ENCODE measurements around the gene HDAC4. TPM values are rescaled to one million over a fixed set of nuclear protein-coding genes. Genes with fewer than 3 reads are reported as not detected.

The HDAC4 gene
- total RNA-seq, 2 donors from 2014 or later = 9.3 to 139 TPM

DNA sequence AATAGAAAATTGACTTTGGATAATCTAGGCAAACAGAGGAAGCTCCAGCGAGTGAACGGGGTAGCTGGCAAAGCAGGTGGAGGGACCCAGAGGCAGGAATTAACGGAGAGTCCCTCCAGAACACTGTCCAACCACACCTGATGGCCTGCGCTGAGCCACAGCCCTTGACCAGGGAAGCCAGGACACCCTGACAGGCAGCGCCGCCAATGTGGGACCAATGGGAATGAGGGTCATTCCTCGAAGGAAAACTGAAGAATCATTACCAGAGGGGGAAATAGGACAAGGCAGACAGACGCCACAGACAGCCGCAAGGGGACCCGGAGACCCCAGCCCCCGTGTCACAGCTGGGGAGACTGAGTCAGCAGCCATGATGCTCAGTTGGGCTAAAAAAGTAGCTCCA is 40.8 kb downstream of the HDAC4 start:
- DNase-seq (no peak), ATAC-seq (no peak)
- TF ChIP-seq, protein P1, sequence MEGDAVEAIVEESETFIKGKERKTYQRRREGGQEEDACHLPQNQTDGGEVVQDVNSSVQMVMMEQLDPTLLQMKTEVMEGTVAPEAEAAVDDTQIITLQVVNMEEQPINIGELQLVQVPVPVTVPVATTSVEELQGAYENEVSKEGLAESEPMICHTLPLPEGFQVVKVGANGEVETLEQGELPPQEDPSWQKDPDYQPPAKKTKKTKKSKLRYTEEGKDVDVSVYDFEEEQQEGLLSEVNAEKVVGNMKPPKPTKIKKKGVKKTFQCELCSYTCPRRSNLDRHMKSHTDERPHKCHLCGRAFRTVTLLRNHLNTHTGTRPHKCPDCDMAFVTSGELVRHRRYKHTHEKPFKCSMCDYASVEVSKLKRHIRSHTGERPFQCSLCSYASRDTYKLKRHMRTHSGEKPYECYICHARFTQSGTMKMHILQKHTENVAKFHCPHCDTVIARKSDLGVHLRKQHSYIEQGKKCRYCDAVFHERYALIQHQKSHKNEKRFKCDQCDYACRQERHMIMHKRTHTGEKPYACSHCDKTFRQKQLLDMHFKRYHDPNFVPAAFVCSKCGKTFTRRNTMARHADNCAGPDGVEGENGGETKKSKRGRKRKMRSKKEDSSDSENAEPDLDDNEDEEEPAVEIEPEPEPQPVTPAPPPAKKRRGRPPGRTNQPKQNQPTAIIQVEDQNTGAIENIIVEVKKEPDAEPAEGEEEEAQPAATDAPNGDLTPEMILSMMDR (IDR thresholded peaks at IDR 0.05) = no peak
- TF ChIP-seq POLR2A (IDR thresholded peaks at IDR 0.05) = no peak
- Histone ChIP-seq H3K4me1 (peaks cover 8% of the 10 kb centered on the region), H3K27ac (no peak overlapping the region), H3K9me3 (no peaks in the 10 kb centered on the region), H3K4me3 (no peak overlapping the region), H3K36me3 (replicated peaks in 1 of 2; ENCODE audit: insufficient read depth in 1 of 2, low read depth in 2 of 2) (no peaks in the 10 kb centered on the region), H3K27me3 (no peaks in the 10 kb centered on the region)
- WGBS, 2 donors = 85 to 96% methylated on average over 10 to 11 of the region's 11 CpGs
- intact Hi-C loops (cut with DNase I) = no loop called here

DNA sequence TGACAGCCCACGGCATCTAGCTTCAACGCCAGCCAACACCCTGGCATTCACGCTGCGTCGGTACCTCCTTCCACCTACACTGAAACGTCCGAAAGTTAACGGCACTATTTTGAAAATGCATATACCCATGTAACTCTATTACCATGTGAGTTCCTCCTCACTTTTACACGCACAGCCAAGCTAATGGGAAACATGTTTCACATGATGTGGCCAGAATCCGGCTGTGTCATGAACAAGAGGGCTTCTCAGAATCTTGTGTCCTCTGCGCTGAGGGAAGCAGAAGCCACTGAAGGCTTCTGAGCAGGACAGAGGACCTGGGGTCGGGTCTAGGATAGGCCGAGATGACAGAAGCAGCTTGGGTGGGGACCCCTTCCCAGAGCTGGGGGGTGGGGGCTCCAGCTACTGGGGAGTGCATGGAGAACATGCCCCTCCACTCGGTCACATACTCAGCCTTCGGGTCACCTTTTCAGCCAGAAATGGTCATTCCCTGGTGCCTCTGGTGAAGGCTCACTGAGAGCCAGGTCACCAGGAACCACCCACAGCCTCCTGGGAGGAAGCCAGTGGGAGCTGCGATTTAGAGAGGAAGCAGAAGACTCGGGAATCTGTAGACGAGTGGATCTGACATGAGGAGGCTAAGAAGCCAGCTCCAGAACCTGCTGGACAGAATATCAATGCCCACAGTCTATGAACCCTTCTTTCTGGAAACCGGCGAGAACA is 41.5 kb downstream of the HDAC4 start:
- 90 to 96% methylated on average over 19 to 20 of the region's 20 CpGs for WGBS, 2 donors
- Histone ChIP-seq H3K36me3 (replicated peaks in 1 of 2; ENCODE audit: insufficient read depth in 1 of 2, low read depth in 2 of 2) (no peaks in the 10 kb centered on the region), H3K27me3 (no peaks in the 10 kb centered on the region), H3K4me3 (no peak overlapping the region), H3K9me3 (no peaks in the 10 kb centered on the region), H3K27ac (no peak overlapping the region), H3K4me1 (peaks cover 10% of the 10 kb centered on the region)
- intact Hi-C loops (cut with DNase I) = no loop called here
- DNase-seq = no peak
- ATAC-seq = no peak
- no peak for TF ChIP-seq POLR2A (IDR thresholded peaks at IDR 0.05)
- TF ChIP-seq, protein P1 (IDR thresholded peaks at IDR 0.05) = no peak

DNA sequence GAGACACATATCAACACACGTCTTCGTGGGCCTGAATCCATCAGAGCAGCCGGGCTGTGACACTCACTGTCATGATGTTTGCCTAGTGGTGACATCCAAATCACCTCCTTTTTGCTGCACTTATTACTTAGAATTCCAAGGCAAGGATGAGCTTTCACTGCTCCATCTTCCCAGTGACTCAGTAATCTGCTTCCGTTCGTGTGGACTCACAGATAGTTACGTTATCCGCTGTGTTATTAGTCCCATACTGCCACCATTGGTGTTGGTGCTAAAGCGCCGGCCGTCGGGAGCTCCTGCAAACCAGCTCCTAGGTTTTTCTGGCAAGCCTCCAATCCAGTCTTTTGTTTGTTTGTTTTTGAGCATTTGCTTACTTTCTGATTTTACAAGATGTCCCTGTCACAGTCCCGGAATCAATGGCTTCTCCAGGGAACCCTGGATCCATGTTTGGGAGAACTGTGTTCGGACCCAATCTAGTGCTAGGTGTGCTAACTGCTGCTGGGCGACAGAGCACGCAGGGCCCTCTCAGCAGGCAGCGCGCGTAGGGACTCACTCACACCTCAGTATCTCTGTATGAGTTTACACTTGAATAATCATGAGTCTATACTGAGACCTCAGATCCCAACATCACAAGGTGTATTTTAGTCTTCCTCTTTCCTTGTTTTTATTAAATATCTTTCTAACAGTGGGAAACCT is 42.6 kb downstream of the HDAC4 start:
- ATAC-seq = no peak
- no peak overlapping the region for H3K4me3 ChIP-seq

DNA sequence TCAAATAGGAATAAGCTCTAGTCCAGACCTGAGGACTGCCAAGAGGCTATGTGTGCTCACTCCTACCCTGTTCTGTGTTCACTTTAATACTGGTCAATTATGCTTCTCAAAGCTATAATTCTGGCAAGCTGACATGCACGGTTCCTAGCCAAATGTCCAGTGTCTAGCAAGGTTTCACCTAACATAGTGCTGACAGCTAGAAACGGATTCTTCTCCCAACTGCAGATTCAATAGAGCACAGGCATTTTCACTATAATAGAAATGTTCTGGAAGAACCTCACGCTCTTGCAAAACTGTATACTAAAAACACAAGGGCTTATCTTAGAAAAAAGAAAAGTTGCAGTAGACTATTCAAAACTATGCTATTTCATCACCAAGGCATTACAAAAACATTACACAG is 45.1 kb downstream of the HDAC4 start:
- H3K4me1 ChIP-seq = peaks cover 10% of the 10 kb centered on the region
- TF ChIP-seq, protein P1 (IDR thresholded peaks at IDR 0.05) = no peak
- no peak for TF ChIP-seq POLR2A (IDR thresholded peaks at IDR 0.05)
- H3K9me3 ChIP-seq = no peaks in the 10 kb centered on the region
- peaks cover 0 to 9% of the 10 kb centered on the region in 2 donors for H3K36me3 ChIP-seq (replicated peaks in 1 of 2; ENCODE audit: insufficient read depth in 1 of 2, low read depth in 2 of 2)
- DNase-seq = no peak
- H3K27me3 ChIP-seq = no peaks in the 10 kb centered on the region
- WGBS, 2 donors = 47 to 57% methylated on average over 3 of the region's 3 CpGs
- H3K27ac ChIP-seq = no peak overlapping the region
- intact Hi-C loops (cut with DNase I) = no loop called here
- no peak for ATAC-seq
- H3K4me3 ChIP-seq = no peak overlapping the region

More for the DNA sequence above, 42.6 kb downstream of the HDAC4 start:
- 91 to 92% methylated on average over 18 of the region's 18 CpGs for WGBS, 2 donors
- no peak overlapping the region for H3K27ac ChIP-seq
- no peaks in the 10 kb centered on the region for H3K9me3 ChIP-seq
- H3K36me3 ChIP-seq (replicated peaks in 1 of 2; ENCODE audit: insufficient read depth in 1 of 2, low read depth in 2 of 2) = no peaks in the 10 kb centered on the region
- DNase-seq = no peak
- no peak for TF ChIP-seq POLR2A (IDR thresholded peaks at IDR 0.05)
- TF ChIP-seq, protein P1 (IDR thresholded peaks at IDR 0.05) = no peak
- H3K4me1 ChIP-seq = peaks cover 10% of the 10 kb centered on the region
- intact Hi-C loops (cut with DNase I) = no loop called here
- no peaks in the 10 kb centered on the region for H3K27me3 ChIP-seq
